Right ventricle myocardium superior (tissue), 1 donor: ENCODE data around the gene DUSP22. TPM values are rescaled to one million over a fixed set of nuclear protein-coding genes. Genes with fewer than 3 reads are reported as not detected.
A peak's percentile ranks its signal among the peaks of the same experiment; 100 is the strongest.

Source experiments
- ATAC-seq: fragments of 200-7000 bp; cut with Tn5 transposase; one replicate; pipeline ENCODE4 v1.9.1; 2020; ENCODE audit warnings: mild to moderate bottlenecking; ENCODE audit not compliant: poor library complexity
- DNase-seq: peaks from one replicate; pipeline ENCODE4 v3.0.0-alpha.2; 2020
- intact Hi-C: fragments of 100-400 bp; cut with DNase I; formaldehyde crosslinking; loops from one replicate; pipeline ENCODE4 v1.11.2; 2022
- total RNA-seq: library from RNA; stranded (reverse); fragmentation: NEBNext Ultra II Directional; extraction: Animal tissue kit (Norgen Biotek cat#: 25700); gene quantifications from one replicate; pipeline ENCODE4 v1.2.1, GENCODE V29; 2021
- donor health status: DM: no; HTN: yes; CAD: no; lungs with severe emphysema.

DUSP22 gene
- total RNA-seq, 1 donor from 2014 or later, result 50.5 TPM

- ATAC-seq (no peak), DNase-seq (no peak)
These were observed 86.7 kb downstream of the DUSP22 start for GRCh38 chr6:378958-379409.

GRCh38 chr6:379410-380181 is 87.3 kb downstream of the DUSP22 start:
- no peak for DNase-seq
- no peak for ATAC-seq
- intact Hi-C loops, result no loop called here

More at GRCh38 chr6:378958-379409, 86.7 kb downstream of the DUSP22 start:
- intact Hi-C loops, result no loop called here

- intact Hi-C loops, result no loop called here
- ATAC-seq (no peak), DNase-seq (no peak)
These were observed 88.2 kb downstream of the DUSP22 start for GRCh38 chr6:380234-381218.

GRCh38 chr6:381742-382461 is 89.6 kb downstream of the DUSP22 start:
- DNase-seq, result no peak
- intact Hi-C loops, result no loop called here
- ATAC-seq, result no peak

GRCh38 chr6:382883-383810 is 90.9 kb downstream of the DUSP22 start:
- DNase-seq, result no peak
- no peak for ATAC-seq
- intact Hi-C loops, result no loop called here

- DNase-seq, result no peak
- ATAC-seq, result no peak
- intact Hi-C loops, result no loop called here
These were observed 91.6 kb downstream of the DUSP22 start for GRCh38 chr6:383856-384255.

- ATAC-seq (no peak), DNase-seq (no peak)
- intact Hi-C loops, result no loop called here
These were observed 92.6 kb downstream of the DUSP22 start for GRCh38 chr6:384898-385297.

- intact Hi-C loops, result no loop called here
- DNase-seq (no peak), ATAC-seq (no peak)
These were observed 93.3 kb downstream of the DUSP22 start for GRCh38 chr6:385614-386013.

- intact Hi-C loops, result no loop called here
- no peak for DNase-seq
- ATAC-seq, result no peak
These were observed 94.5 kb downstream of the DUSP22 start for GRCh38 chr6:386688-387266.

GRCh38 chr6:387293-387741 is 95.0 kb downstream of the DUSP22 start:
- intact Hi-C loops, result no loop called here
- no peak for DNase-seq
- ATAC-seq, result no peak

GRCh38 chr6:388202-388903 is 96.1 kb downstream of the DUSP22 start:
- DNase-seq (no peak), ATAC-seq (no peak)
- intact Hi-C loops, result no loop called here

GRCh38 chr6:389143-389542 is 96.9 kb downstream of the DUSP22 start:
- DNase-seq (no peak), ATAC-seq (no peak)
- intact Hi-C loops, result no loop called here

GRCh38 chr6:389622-390021 is 97.3 kb downstream of the DUSP22 start:
- intact Hi-C loops, result no loop called here
- ATAC-seq (no peak), DNase-seq (no peak)

- intact Hi-C loops, result no loop called here
- DNase-seq (no peak), ATAC-seq (no peak)
These were observed 98.7 kb downstream of the DUSP22 start for GRCh38 chr6:390914-391558.

- no peak for DNase-seq
- ATAC-seq, result peak; percentile 43
- intact Hi-C loops, result no loop called here
These were observed 99.5 kb downstream of the DUSP22 start, which contains the start of gene IRF4 for GRCh38 chr6:391559-392440. Gene IRF4 (plus strand): TSS chr6:391752. CDS start chr6:393153, 1,401 bp downstream.
